ENCODE data around the gene DGKZ.
A peak's percentile ranks its signal among the peaks of the same experiment; 100 is the strongest.

The DGKZ gene

DNA sequence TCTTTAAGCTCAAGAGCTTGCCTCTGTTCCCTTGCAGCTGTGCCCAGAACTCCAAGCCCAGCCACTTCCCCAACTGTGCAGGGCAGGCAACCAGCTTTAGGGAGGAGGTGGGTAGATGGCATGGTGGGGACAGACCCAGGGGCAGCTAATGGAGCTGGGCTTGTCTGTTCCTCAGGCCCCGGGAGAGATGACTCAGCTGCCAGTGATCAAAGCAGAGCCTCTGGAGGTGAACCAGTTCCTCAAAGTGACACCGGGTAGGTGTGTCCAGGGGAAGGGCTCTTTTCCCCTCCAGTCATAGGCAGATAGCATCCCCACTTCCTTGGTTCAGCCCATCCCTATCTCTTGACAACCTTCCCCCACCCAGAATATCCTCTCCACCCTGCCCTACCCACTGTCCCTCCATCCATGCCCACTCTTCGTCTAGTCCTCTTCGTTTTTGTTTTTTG is 37.4 kb upstream of the DGKZ start:
- POLR2A ChIA-PET = interaction anchor here (0.9 to 3.0 kb wide), 5 partner anchors 13 to 71 kb away, joined by 4 to 22 read pairs (median 7); partner anchors contain the start of gene CREB3L1
- TF ChIP-seq CTBP1 (IDR thresholded peaks at IDR 0.05; ENCODE audit: borderline replicate concordance) (no peak), SUZ12 (IDR thresholded peaks at IDR 0.05) (no peak), HDGF (IDR thresholded peaks at IDR 0.05; ENCODE audit: borderline replicate concordance) (no peak), BHLHE40 (IDR thresholded peaks at IDR 0.05; ENCODE audit: borderline replicate concordance) (no peak), NFRKB (IDR thresholded peaks at IDR 0.05) (no peak), LEF1 (IDR thresholded peaks at IDR 0.05; ENCODE audit: borderline replicate concordance) (no peak), ARNT (IDR thresholded peaks at IDR 0.05) (no peak), FOXM1 (IDR thresholded peaks at IDR 0.05; ENCODE audit: borderline replicate concordance) (no peak), FOXK2 (IDR thresholded peaks at IDR 0.05) (no peak), FOXA1 (IDR thresholded peaks at IDR 0.05) (no peak)
- no peak for DNase-seq (ENCODE audit: extremely low spot score)
- CTCF ChIA-PET = interaction anchor here (1.2 to 4.8 kb wide), 6 partner anchors 13 to 71 kb away, joined by 3 to 41 read pairs (median 11); no protein-coding TSS in a partner anchor

DNA sequence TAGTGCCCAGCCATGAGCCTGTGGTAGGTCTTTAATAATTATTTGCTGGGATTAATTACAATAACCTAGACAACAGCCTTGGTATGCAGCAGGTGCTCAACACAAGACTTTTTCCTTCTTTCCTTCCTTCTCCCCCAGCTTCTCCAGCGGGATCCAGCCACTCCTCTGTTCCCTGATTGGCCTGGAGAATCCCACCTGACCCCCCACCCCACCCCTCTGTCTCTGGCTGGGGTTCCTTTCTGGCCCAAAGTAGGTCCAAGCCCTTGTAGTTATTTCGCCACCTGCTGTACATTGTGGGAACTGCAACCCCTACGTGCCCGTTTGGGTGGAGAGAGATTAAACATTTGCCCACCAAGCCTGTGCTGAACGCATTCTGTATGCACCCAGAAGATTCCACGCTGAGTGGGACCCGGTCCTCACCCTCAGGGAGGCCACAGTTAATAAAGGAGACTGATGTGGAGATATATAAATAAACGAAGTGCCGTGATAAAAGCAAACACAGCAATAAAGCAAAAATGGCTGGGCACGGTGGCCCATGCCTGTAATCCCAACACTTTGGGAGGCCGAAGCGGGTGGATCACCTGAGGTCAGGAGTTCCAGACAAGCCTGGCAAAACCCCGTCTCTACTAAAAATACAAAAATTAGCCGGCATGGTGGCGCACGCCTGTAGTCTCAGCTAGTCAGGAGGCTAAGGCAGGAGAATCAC is 32.1 kb upstream of the DGKZ start:
- ChIA-PET POLR2A (interaction anchor here (1.0 to 3.6 kb wide), 3 partner anchors 21 to 77 kb away, joined by 3 to 38 read pairs (median 15); no protein-coding TSS in a partner anchor), CTCF (interaction anchor here (0.5 to 3.8 kb wide), 10 partner anchors 8 to 82 kb away, joined by 3 to 22 read pairs (median 6); no protein-coding TSS in a partner anchor)
- TF ChIP-seq FOXA1 (IDR thresholded peaks at IDR 0.05) = no peak
- TF ChIP-seq, protein P1, sequence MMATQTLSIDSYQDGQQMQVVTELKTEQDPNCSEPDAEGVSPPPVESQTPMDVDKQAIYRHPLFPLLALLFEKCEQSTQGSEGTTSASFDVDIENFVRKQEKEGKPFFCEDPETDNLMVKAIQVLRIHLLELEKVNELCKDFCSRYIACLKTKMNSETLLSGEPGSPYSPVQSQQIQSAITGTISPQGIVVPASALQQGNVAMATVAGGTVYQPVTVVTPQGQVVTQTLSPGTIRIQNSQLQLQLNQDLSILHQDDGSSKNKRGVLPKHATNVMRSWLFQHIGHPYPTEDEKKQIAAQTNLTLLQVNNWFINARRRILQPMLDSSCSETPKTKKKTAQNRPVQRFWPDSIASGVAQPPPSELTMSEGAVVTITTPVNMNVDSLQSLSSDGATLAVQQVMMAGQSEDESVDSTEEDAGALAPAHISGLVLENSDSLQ (IDR thresholded peaks at IDR 0.05) = no peak
- no peak for TF ChIP-seq SUZ12 (IDR thresholded peaks at IDR 0.05)
- no peak for TF ChIP-seq NFRKB (IDR thresholded peaks at IDR 0.05)
- no peak for TF ChIP-seq ARNT (IDR thresholded peaks at IDR 0.05)
- TF ChIP-seq ZNF384 (IDR thresholded peaks at IDR 0.05) = no peak
- DNase-seq (ENCODE audit: extremely low spot score) = peak; percentile 90

- DNase-seq (ENCODE audit: extremely low spot score) = no peak
- ChIA-PET CTCF (interaction anchor here (0.6 to 3.8 kb wide), 7 partner anchors 8 to 81 kb away, joined by 3 to 22 read pairs (median 5); no protein-coding TSS in a partner anchor), POLR2A (interaction anchor here (1.0 to 3.6 kb wide), 3 partner anchors 21 to 77 kb away, joined by 3 to 38 read pairs (median 15); no protein-coding TSS in a partner anchor)
- TF ChIP-seq FOXK2 (IDR thresholded peaks at IDR 0.05) (no peak), NFRKB (IDR thresholded peaks at IDR 0.05) (no peak), FOXA1 (IDR thresholded peaks at IDR 0.05) (no peak), SP1 (IDR thresholded peaks at IDR 0.05) (no peak), ARNT (IDR thresholded peaks at IDR 0.05) (no peak), LEF1 (IDR thresholded peaks at IDR 0.05; ENCODE audit: borderline replicate concordance) (no peak), FOXM1 (IDR thresholded peaks at IDR 0.05; ENCODE audit: borderline replicate concordance) (no peak), L3MBTL2 (conservative IDR thresholded peaks at IDR 0.05) (no peak), CTBP1 (IDR thresholded peaks at IDR 0.05; ENCODE audit: borderline replicate concordance) (no peak)
These were observed 31.3 kb upstream of the DGKZ start for GRCh38 chr11:46315783-46316563.

GRCh38 chr11:46319074-46319453 is 28.2 kb upstream of the DGKZ start:
- ChIA-PET POLR2A (no interaction called here), CTCF (interaction anchor here (1.5 to 1.9 kb wide), 2 partner anchors 10 to 76 kb away, joined by 3 to 4 read pairs; no protein-coding TSS in a partner anchor)
- DNase-seq (ENCODE audit: extremely low spot score) = no peak
- no peak for TF ChIP-seq CTBP1 (IDR thresholded peaks at IDR 0.05; ENCODE audit: borderline replicate concordance)
- no peak for TF ChIP-seq HDGF (IDR thresholded peaks at IDR 0.05; ENCODE audit: borderline replicate concordance)
- no peak for TF ChIP-seq FOXA1 (IDR thresholded peaks at IDR 0.05)
- no peak for TF ChIP-seq LEF1 (IDR thresholded peaks at IDR 0.05; ENCODE audit: borderline replicate concordance)
- no peak for TF ChIP-seq ZNF384 (IDR thresholded peaks at IDR 0.05)
- TF ChIP-seq, protein P1 (IDR thresholded peaks at IDR 0.05) = no peak
- no peak for TF ChIP-seq ARNT (IDR thresholded peaks at IDR 0.05)
- TF ChIP-seq TARDBP (IDR thresholded peaks at IDR 0.05) = no peak
- TF ChIP-seq L3MBTL2 (conservative IDR thresholded peaks at IDR 0.05) = no peak
- no peak for TF ChIP-seq SP1 (IDR thresholded peaks at IDR 0.05)
- no peak for TF ChIP-seq FOXK2 (IDR thresholded peaks at IDR 0.05)
- no peak for TF ChIP-seq SUZ12 (IDR thresholded peaks at IDR 0.05)
- no peak for TF ChIP-seq NFRKB (IDR thresholded peaks at IDR 0.05)
- TF ChIP-seq FOXM1 (IDR thresholded peaks at IDR 0.05; ENCODE audit: borderline replicate concordance) = no peak
- TF ChIP-seq ELF4 (IDR thresholded peaks at IDR 0.05) = no peak
- no peak for TF ChIP-seq BHLHE40 (IDR thresholded peaks at IDR 0.05; ENCODE audit: borderline replicate concordance)

DNA sequence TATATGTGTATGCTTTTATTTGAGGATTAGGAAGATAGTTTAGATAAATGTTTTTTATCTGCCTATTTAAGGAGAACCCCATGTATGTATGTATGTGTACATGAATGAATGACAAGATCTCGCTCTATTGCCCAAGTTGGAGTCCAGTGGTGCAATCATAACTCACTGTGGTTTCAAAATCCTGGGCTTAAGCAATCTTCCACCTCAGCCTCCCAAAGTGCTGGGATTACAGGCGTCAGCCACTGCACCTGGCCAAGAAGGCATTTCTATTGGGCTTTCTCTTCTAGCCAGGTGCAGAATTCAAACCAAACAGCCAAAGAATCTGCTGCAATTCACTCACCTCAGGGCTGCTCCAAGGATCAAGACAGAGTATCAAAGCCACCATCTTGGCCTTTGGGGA is 25.5 kb upstream of the DGKZ start:
- POLR2A ChIA-PET = no interaction called here
- DNase-seq (ENCODE audit: extremely low spot score) = no peak
- CTCF ChIA-PET = interaction anchor here (1.2 to 1.4 kb wide), 2 partner anchors 50 to 218 kb away, joined by 3 read pairs; no protein-coding TSS in a partner anchor
- TF ChIP-seq L3MBTL2 (conservative IDR thresholded peaks at IDR 0.05) (no peak), LEF1 (IDR thresholded peaks at IDR 0.05; ENCODE audit: borderline replicate concordance) (no peak), FOXM1 (IDR thresholded peaks at IDR 0.05; ENCODE audit: borderline replicate concordance) (no peak), ARNT (IDR thresholded peaks at IDR 0.05) (no peak), BHLHE40 (IDR thresholded peaks at IDR 0.05; ENCODE audit: borderline replicate concordance) (no peak), ELF4 (IDR thresholded peaks at IDR 0.05) (no peak)

DNA sequence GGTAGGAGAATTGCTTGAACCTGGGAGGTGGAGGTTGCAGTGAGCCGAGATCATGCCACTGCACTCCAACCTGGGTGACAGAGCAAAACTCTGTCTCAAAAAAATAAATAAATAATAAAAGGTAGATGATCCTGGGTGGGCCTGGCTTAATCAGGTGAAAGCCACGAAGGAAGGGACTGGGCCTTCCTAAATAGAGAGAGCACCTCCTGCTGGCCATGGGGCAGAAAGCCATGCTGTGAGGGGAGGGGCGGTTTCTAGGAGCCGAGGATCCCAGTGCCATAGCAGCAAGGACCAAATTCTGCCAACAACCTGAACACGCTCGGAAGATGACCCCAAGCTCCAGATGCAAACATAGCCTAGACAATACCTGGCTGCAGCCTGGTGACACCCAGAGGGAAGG is 24.5 kb upstream of the DGKZ start:
- DNase-seq (ENCODE audit: extremely low spot score) = peak; percentile 53
- POLR2A ChIA-PET = interaction anchor here (1.6 kb wide), 1 partner anchor 80 kb away, joined by 6 read pairs; no protein-coding TSS in a partner anchor
- TF ChIP-seq BHLHE40 (IDR thresholded peaks at IDR 0.05; ENCODE audit: borderline replicate concordance) = no peak
- TF ChIP-seq, protein P1 (IDR thresholded peaks at IDR 0.05) = no peak
- no peak for TF ChIP-seq TARDBP (IDR thresholded peaks at IDR 0.05)
- no peak for TF ChIP-seq L3MBTL2 (conservative IDR thresholded peaks at IDR 0.05)
- TF ChIP-seq FOXM1 (IDR thresholded peaks at IDR 0.05; ENCODE audit: borderline replicate concordance) = peak; percentile 91
- no peak for TF ChIP-seq HDGF (IDR thresholded peaks at IDR 0.05; ENCODE audit: borderline replicate concordance)
- TF ChIP-seq NFRKB (IDR thresholded peaks at IDR 0.05) = no peak
- TF ChIP-seq LEF1 (IDR thresholded peaks at IDR 0.05; ENCODE audit: borderline replicate concordance) = no peak
- no peak for TF ChIP-seq FOXK2 (IDR thresholded peaks at IDR 0.05)
- CTCF ChIA-PET = interaction anchor here (0.7 to 1.4 kb wide), 2 partner anchors 51 to 371 kb away, joined by 3 to 5 read pairs; no protein-coding TSS in a partner anchor

All from HEK293T (cell line).